GM12892 (cell line): ENCODE measurements around the gene FOXN1.

Experiments used
- POLR2A ChIP-seq: IDR thresholded peaks from 2 replicates; pipeline ENCODE4 v1.6.1; 2011; ENCODE audit warnings: low read depth, low read length, control low read depth
- POLR2AphosphoS5 ChIP-seq: IDR thresholded peaks from 2 replicates; pipeline ENCODE4 v1.6.1; 2011; ENCODE audit warnings: low read depth, low read length, control low read depth

DNA sequence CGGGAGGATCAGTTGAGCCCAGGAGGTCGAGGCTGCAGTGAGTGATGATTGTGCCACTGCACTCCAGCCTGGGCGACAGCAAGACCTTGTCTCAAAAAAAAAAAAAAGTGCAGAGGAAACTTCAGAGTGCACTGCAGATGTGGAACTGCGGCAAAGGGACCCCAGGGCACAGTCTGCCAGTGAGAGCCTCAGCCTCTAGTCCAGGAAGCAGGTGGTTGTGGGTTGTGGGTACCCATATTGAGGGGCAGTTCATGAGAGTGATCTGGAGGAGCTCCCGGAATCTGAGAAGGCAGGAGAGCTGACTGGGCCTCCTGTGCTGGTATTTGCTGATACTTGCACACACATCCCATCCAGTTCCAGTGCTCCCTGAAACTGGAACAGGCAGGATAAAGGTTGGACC, 13.1 kb downstream of the FOXN1 start:
- TF ChIP-seq POLR2AphosphoS5 (no peak), POLR2A (no peak)
